ENCODE results near the gene NEXN.
A peak's percentile ranks its signal among the peaks of the same experiment; 100 is the strongest.

Gene NEXN

GRCh38 chr1:77970192-77970591, 81.8 kb downstream of the NEXN start:
- no peaks in the 10 kb centered on the region for H3K9me3 ChIP-seq (ENCODE audit: insufficient read depth, low read length)
- no peak overlapping the region for H2AFZ ChIP-seq (ENCODE audit: low read depth, low read length, severe bottlenecking)
- no peak for TF ChIP-seq EZH2phosphoT487 (conservative IDR thresholded peaks at IDR 0.05; ENCODE audit: low read length)
- TF ChIP-seq CTCF (IDR thresholded peaks at IDR 0.05; ENCODE audit: insufficient read depth, low read length, poor library complexity, severe bottlenecking), result no peak
- no peaks in the 10 kb centered on the region for H3K9me2 ChIP-seq (replicated peaks; ENCODE audit: insufficient read depth, low read length)
- peaks cover 69% of the 10 kb centered on the region for H4K20me1 ChIP-seq (ENCODE audit: low read depth, low read length)
- H3K27me3 ChIP-seq (ENCODE audit: low read length), result no peaks in the 10 kb centered on the region
- no peak overlapping the region for H3K4me3 ChIP-seq (ENCODE audit: insufficient read depth, low read length, poor library complexity, severe bottlenecking)
- H3K9ac ChIP-seq (ENCODE audit: low read length), result no peak overlapping the region
- H3F3A ChIP-seq (ENCODE audit: insufficient read depth), result peaks cover 25% of the 10 kb centered on the region
- peaks cover 63% of the 10 kb centered on the region for H3K36me3 ChIP-seq (ENCODE audit: low read length)
- peaks cover 92% of the 10 kb centered on the region for H3K79me2 ChIP-seq (ENCODE audit: insufficient read depth, low read length)
- H3K4me2 ChIP-seq (ENCODE audit: low read depth, low read length, poor library complexity, severe bottlenecking), result no peak overlapping the region
- no peak overlapping the region for H3K27ac ChIP-seq (ENCODE audit: low read depth, low read length)

DNA sequence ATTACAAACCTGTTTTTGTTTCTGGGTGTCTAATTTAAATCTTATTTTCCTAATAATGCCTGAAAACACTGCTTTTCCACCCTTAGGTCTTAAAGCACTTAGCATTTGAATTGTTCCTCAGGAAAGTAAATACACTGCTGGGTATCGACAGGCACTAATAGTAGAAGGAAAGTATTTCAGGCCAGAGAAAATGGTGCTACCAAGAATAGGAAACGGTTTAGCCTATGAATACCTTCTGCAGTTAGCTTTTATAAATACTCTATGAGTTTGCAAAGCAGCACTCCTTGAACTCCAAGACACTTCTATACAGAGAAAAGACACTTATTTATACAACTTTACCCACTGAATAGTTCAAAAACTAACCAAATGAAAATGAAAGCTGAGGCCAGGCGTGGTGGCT, 83.7 kb downstream of the NEXN start:
- Histone ChIP-seq H3K27me3 (ENCODE audit: low read length) (no peaks in the 10 kb centered on the region), H3K4me2 (ENCODE audit: low read depth, low read length, poor library complexity, severe bottlenecking) (no peak overlapping the region), H3K4me3 (ENCODE audit: insufficient read depth, low read length, poor library complexity, severe bottlenecking) (no peak overlapping the region), H2AFZ (ENCODE audit: low read depth, low read length, severe bottlenecking) (no peak overlapping the region), H4K20me1 (ENCODE audit: low read depth, low read length) (peaks cover 77% of the 10 kb centered on the region), H3K36me3 (ENCODE audit: low read length) (peaks cover 65% of the 10 kb centered on the region), H3K9ac (ENCODE audit: low read length) (no peak overlapping the region), H3F3A (ENCODE audit: insufficient read depth) (peaks cover 22% of the 10 kb centered on the region), H3K9me3 (ENCODE audit: insufficient read depth, low read length) (no peaks in the 10 kb centered on the region), H3K27ac (ENCODE audit: low read depth, low read length) (no peak overlapping the region), H3K9me2 (replicated peaks; ENCODE audit: insufficient read depth, low read length) (no peaks in the 10 kb centered on the region), H3K79me2 (ENCODE audit: insufficient read depth, low read length) (peaks cover 100% of the 10 kb centered on the region)
- no peak for TF ChIP-seq EZH2phosphoT487 (conservative IDR thresholded peaks at IDR 0.05; ENCODE audit: low read length)
- no peak for TF ChIP-seq CTCF (IDR thresholded peaks at IDR 0.05; ENCODE audit: insufficient read depth, low read length, poor library complexity, severe bottlenecking)

- Histone ChIP-seq H3F3A (ENCODE audit: insufficient read depth) (peaks cover 3% of the 10 kb centered on the region; the same call in 1 of the 2 replicates), H3K9me2 (replicated peaks; ENCODE audit: insufficient read depth, low read length) (no peaks in the 10 kb centered on the region), H3K36me3 (ENCODE audit: low read length) (peaks cover 40% of the 10 kb centered on the region), H3K9ac (ENCODE audit: low read length) (peak overlapping the region; percentile 95), H2AFZ (ENCODE audit: low read depth, low read length, severe bottlenecking) (no peak overlapping the region), H3K27me3 (ENCODE audit: low read length) (no peaks in the 10 kb centered on the region), H3K79me2 (ENCODE audit: insufficient read depth, low read length) (peaks cover 94% of the 10 kb centered on the region), H3K27ac (ENCODE audit: low read depth, low read length) (peak overlapping the region; percentile 4; the same call in 1 of the 2 replicates), H3K4me3 (ENCODE audit: insufficient read depth, low read length, poor library complexity, severe bottlenecking) (peak overlapping the region; percentile 87), H4K20me1 (ENCODE audit: low read depth, low read length) (peaks cover 59% of the 10 kb centered on the region), H3K9me3 (ENCODE audit: insufficient read depth, low read length) (no peaks in the 10 kb centered on the region), H3K4me2 (ENCODE audit: low read depth, low read length, poor library complexity, severe bottlenecking) (peak overlapping the region; percentile 73)
- no peak for TF ChIP-seq CTCF (IDR thresholded peaks at IDR 0.05; ENCODE audit: insufficient read depth, low read length, poor library complexity, severe bottlenecking)
- no peak for TF ChIP-seq EZH2phosphoT487 (conservative IDR thresholded peaks at IDR 0.05; ENCODE audit: low read length)
Observed at GRCh38 chr1:77975386-77975785, 87.0 kb downstream of the NEXN start.
